ENCODE measurements around the gene TTC23.

Gene TTC23

DNA sequence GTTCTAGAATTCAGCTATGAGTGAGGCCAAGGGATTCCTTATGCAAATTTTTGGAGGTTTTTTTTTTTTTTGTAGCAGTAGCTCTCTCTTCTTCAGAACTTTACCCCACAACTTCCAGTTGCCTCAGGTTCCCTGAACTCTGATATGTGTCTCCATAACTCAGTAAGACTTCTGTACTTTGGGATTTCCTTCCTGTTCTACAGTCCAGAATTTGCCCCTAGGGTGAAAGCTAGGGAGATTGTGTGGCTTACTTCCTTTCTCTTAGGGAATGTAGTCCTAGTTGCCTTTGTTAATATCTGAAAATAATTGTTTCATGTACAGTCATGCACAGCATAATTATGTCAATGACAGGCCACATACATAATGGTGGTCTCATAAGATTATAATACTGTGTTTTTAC is 32.7 kb upstream of the TTC23 start:
- in situ Hi-C loops (cut with MboI; ENCODE audit: low pct_unique_long_range_greater_than_20kb, low sequenced_read_pairs, unreplicated experiment) = loop anchor here (25.0 kb wide), 1 partner anchor 430 kb away; no protein-coding TSS in a partner anchor
- TF ChIP-seq, protein P1, sequence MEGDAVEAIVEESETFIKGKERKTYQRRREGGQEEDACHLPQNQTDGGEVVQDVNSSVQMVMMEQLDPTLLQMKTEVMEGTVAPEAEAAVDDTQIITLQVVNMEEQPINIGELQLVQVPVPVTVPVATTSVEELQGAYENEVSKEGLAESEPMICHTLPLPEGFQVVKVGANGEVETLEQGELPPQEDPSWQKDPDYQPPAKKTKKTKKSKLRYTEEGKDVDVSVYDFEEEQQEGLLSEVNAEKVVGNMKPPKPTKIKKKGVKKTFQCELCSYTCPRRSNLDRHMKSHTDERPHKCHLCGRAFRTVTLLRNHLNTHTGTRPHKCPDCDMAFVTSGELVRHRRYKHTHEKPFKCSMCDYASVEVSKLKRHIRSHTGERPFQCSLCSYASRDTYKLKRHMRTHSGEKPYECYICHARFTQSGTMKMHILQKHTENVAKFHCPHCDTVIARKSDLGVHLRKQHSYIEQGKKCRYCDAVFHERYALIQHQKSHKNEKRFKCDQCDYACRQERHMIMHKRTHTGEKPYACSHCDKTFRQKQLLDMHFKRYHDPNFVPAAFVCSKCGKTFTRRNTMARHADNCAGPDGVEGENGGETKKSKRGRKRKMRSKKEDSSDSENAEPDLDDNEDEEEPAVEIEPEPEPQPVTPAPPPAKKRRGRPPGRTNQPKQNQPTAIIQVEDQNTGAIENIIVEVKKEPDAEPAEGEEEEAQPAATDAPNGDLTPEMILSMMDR (IDR thresholded peaks at IDR 0.05; ENCODE audit: extremely low read depth, insufficient read depth, missing control alignments) = no peak
- no peak for DNase-seq (ENCODE audit: low spot score)

DNA sequence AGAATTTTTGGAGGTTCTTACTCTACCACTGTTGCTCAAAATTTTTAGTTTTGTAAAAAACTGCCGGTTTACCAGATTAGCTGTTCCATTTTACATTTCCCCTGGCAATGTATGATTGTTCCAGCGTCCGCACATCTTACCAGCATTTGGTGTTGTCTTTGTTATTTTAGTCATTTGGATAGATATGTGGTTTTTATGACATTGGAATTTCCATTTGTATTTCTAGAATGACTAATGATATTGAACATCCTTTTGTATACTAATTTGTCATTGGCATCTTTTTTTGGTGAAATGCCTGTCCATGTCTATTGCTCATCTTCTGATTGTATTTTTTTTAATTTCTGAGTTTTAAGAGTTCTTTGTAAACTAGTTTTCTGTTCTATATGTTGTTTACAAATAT is 30.4 kb upstream of the TTC23 start:
- DNase-seq (ENCODE audit: low spot score) = no peak
- in situ Hi-C loops (cut with MboI; ENCODE audit: low pct_unique_long_range_greater_than_20kb, low sequenced_read_pairs, unreplicated experiment) = loop anchor here (25.0 kb wide), 1 partner anchor 432 kb away; no protein-coding TSS in a partner anchor
- TF ChIP-seq, protein P1 (IDR thresholded peaks at IDR 0.05; ENCODE audit: extremely low read depth, insufficient read depth, missing control alignments) = no peak

DNA sequence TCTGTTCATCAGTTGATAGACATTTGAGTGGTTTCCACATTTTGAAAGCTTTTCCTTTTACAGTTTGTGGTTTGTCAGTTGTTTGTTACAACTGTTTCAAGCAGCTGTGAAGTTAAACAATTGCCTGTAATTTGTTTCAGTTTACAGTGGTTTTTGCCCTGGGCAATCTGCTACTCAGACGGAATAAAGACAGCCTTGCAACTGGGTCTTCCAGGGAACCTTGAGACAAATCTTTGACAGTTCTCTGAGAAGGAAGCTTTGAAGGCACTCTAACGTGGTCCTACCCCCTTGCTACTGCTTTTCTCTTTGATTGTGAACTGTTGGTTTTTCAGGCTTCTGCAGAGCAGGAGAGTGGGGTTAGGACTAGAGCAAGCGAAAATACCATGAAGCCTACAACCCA is 29.9 kb upstream of the TTC23 start:
- TF ChIP-seq, protein P1 (IDR thresholded peaks at IDR 0.05; ENCODE audit: extremely low read depth, insufficient read depth, missing control alignments) = no peak
- DNase-seq (ENCODE audit: low spot score) = no peak
- in situ Hi-C loops (cut with MboI; ENCODE audit: low pct_unique_long_range_greater_than_20kb, low sequenced_read_pairs, unreplicated experiment) = loop anchor here (25.0 kb wide), 1 partner anchor 433 kb away; no protein-coding TSS in a partner anchor

DNA sequence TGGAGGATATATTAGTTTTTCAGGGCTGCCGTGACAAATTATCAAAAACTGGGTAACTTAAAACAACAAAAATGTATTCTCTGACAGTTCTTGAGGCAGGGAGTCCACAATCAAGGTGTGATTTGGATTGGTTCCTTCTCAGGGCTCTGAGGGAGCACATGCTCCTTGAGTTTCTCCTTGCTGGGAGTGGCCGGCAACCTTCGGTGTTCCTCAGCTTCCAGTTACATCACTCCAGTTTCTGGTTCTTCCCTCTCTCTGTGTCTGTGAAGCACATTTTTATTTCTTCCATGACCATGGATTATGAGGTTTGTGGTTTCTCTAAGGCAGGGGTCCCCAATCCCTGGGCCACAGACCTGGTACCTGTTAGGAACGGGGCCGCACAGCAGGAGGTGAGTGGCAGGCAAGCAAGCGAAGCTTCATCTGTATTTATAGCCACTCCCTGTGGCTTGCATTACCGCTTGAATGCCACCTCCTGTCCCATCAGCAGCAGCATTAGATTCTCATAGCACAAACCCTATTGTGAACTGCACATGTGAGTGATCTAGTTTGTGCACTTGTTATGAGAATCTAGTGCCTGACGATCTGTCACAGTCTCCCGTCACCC is 26.2 kb upstream of the TTC23 start:
- no peak for DNase-seq (ENCODE audit: low spot score)
- in situ Hi-C loops (cut with MboI; ENCODE audit: low pct_unique_long_range_greater_than_20kb, low sequenced_read_pairs, unreplicated experiment) = loop anchor here (25.0 kb wide), 1 partner anchor 437 kb away; no protein-coding TSS in a partner anchor
- TF ChIP-seq, protein P1 (IDR thresholded peaks at IDR 0.05; ENCODE audit: extremely low read depth, insufficient read depth, missing control alignments) = no peak

DNA sequence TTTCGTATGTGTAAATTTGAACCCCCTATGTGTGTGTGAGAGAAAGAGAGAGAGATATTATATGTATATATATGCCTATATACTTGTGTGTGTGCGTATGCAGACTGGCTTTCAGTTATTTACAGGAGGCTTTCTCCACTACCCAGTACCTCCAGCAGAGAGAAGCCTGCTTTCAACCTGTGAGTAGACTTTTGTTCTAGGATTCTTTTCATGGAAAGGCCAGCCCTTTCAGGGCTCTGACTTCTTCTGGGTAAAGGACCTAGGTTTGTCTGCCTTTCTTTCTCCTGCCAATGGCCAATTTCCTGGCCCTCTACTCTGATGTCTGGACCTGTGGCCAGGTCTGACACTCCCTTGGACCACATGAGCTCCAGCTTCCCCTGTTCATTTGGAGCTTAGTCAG is 25.7 kb upstream of the TTC23 start:
- TF ChIP-seq, protein P1 (IDR thresholded peaks at IDR 0.05; ENCODE audit: extremely low read depth, insufficient read depth, missing control alignments) = no peak
- in situ Hi-C loops (cut with MboI; ENCODE audit: low pct_unique_long_range_greater_than_20kb, low sequenced_read_pairs, unreplicated experiment) = loop anchor here (25.0 kb wide), 1 partner anchor 437 kb away; no protein-coding TSS in a partner anchor
- no peak for DNase-seq (ENCODE audit: low spot score)

DNA sequence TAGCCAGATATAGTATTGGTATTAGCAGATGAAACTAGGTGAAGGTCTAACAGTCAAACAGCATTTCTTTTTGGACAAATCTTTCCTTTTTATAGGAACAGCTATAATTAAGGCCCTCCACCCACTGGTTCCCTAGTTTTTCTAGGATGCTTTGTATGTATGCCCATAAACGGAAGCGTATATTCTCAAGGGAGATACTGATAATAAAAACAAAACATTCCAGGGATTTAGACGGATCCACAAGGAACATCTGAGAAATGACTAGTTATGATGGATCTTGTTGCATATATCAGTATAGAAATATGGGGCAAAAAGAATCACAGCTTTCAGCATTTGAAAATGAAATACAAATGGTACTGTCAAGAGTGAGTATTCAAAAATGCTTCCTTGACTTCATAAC is 24.4 kb upstream of the TTC23 start:
- no peak for DNase-seq (ENCODE audit: low spot score)
- in situ Hi-C loops (cut with MboI; ENCODE audit: low pct_unique_long_range_greater_than_20kb, low sequenced_read_pairs, unreplicated experiment) = loop anchor here (25.0 kb wide), 1 partner anchor 1338 kb away; the partner anchor contains the start of genes ASB7 and LINS1
- TF ChIP-seq, protein P1 (IDR thresholded peaks at IDR 0.05; ENCODE audit: extremely low read depth, insufficient read depth, missing control alignments) = no peak

All from GM13977 (cell line).